Sigmoid colon (tissue), 4 donors: ENCODE measurements around the gene RPL13A.
"Not testable (repeated sequence)": the region's sequence is repeated elsewhere in the genome, so short reads cannot be mapped to it uniquely, and the experiment has no call there.

Experiments
- POLR2AphosphoS5 ChIP-seq, 4 donors: sonication (generic); formaldehyde crosslinking; IDR thresholded peaks; one replicate each; pipeline ENCODE4 v1.6.1; 2017; ENCODE audit warnings: antibody characterized with exemption in 4 of 4
- TF ChIP-seq, protein P1 (sequence below), 4 experiments: fragments of 450-650 bp in 3 of 4; fragments of 200-600 bp in 1 of 4; IDR thresholded peaks; one replicate each; pipeline ENCODE4 v1.5.1; 2016 to 2019; ENCODE audit warnings: antibody characterized with exemption in 4 of 4, mild to moderate bottlenecking in 3 of 4, moderate library complexity in 2 of 4

DNA sequence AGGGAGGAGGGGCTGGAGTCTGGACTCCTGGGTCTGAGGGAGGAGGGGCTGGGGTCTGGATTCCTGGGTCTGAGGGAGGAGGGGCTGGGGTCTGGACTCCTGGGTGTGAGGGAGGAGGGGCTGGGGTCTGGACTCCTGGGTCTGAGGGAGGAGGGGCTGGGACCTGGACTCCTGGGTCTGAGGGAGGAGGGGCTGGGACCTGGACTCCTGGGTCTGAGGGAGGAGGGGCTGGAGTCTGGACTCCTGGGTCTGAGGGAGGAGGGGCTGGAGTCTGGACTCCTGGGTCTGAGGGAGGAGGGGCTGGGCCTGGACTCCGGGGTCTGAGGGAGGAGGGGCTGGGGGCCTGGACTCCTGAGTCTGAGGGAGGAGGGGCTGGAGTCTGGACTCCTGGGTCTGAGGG lies 26.3 kb upstream of the RPL13A start:
- TF ChIP-seq, protein P1, sequence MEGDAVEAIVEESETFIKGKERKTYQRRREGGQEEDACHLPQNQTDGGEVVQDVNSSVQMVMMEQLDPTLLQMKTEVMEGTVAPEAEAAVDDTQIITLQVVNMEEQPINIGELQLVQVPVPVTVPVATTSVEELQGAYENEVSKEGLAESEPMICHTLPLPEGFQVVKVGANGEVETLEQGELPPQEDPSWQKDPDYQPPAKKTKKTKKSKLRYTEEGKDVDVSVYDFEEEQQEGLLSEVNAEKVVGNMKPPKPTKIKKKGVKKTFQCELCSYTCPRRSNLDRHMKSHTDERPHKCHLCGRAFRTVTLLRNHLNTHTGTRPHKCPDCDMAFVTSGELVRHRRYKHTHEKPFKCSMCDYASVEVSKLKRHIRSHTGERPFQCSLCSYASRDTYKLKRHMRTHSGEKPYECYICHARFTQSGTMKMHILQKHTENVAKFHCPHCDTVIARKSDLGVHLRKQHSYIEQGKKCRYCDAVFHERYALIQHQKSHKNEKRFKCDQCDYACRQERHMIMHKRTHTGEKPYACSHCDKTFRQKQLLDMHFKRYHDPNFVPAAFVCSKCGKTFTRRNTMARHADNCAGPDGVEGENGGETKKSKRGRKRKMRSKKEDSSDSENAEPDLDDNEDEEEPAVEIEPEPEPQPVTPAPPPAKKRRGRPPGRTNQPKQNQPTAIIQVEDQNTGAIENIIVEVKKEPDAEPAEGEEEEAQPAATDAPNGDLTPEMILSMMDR (IDR thresholded peaks at IDR 0.05) = not testable (repeated sequence)
- not testable (repeated sequence) for TF ChIP-seq POLR2AphosphoS5 (IDR thresholded peaks at IDR 0.05)
